A549 treated with AZD9567 at 1 μM for 4 hours (cell line): ENCODE data around the gene LOX. TPM values are rescaled to one million over a fixed set of nuclear protein-coding genes. Genes with fewer than 3 reads are reported as not detected.

Experiments
- total RNA-seq: library from RNA; stranded (reverse); fragments of 200-300 nt; extraction: Qiagen RNA extraction; gene quantifications from 5 replicates; pipeline ENCODE4 v1.2.3, GENCODE V29; 2022; ENCODE audit not compliant: insufficient read depth

The LOX gene
- 0.96 to 3.9 TPM (median 1.4 TPM) in 5 replicates for total RNA-seq

GRCh38 chr5:122078116-122079110 lies at the start of gene LOX:
Gene LOX, minus strand, starts transcription at chr5:122078259. Its CDS starts 274 bp downstream, at chr5:122077985.

Other genes starting within 250 kb of the LOX start
- not detected in 5 replicates for gene FTMT, start 226.4 kb downstream of the LOX start, total RNA-seq
- gene SRFBP1, start 116.3 kb downstream of the LOX start, total RNA-seq = 9.5 to 21.1 TPM (median 9.9 TPM) in 5 replicates
- 0.06 to 0.38 TPM (median 0.31 TPM) in 4 of 5 replicates, not detected in the other for gene ZNF474, start 51.3 kb upstream of the LOX start, total RNA-seq
- 0.03 to 0.07 TPM in 2 of 5 replicates, not detected in the others for gene SNCAIP, start 234.0 kb upstream of the LOX start, total RNA-seq